K562 (cell line): Measurements from ENCODE around the gene LY6G6F. TPM values are rescaled to one million over a fixed set of nuclear protein-coding genes. Genes with fewer than 3 reads are reported as not detected.

ENCODE experiments used
- CCNT2 ChIP-seq: IDR thresholded peaks from 2 replicates; pipeline ENCODE4 v1.6.1; 2011; ENCODE audit warnings: borderline replicate concordance, low read depth, mild to moderate bottlenecking, moderate library complexity, mixed read lengths, low read length; ENCODE audit not compliant: insufficient read length; ENCODE audit errors: extremely low read depth
- CEBPG ChIP-seq, 3 experiments: fragments of 200-800 bp in 1 of 3; sonication (Bioruptor generic) in 1 of 3; sonication (generic) in 1 of 3; formaldehyde crosslinking in 1 of 3; IDR thresholded peaks in 2 of 3; conservative IDR thresholded peaks in 1 of 3; 2 replicates each; pipeline versions ENCODE4 v1.6.1 to v1.8.0; 2016 to 2022; ENCODE audit warnings: missing compliant biosample characterization in 2 of 3, missing genetic modification characterization in 2 of 3, mild to moderate bottlenecking in 1 of 3, missing genetic modification reagents in 1 of 3
- CHD1 ChIP-seq: fragments of 200-600 bp; sonication (generic); IDR thresholded peaks from one replicate; pipeline ENCODE4 v1.6.1; 2012; ENCODE audit warnings: mild to moderate bottlenecking, moderate library complexity, low read length, inconsistent platforms
- ESRRA ChIP-seq: fragments of 450-650 bp; IDR thresholded peaks from 2 replicates; pipeline ENCODE4 v1.6.1; 2014; ENCODE audit warnings: low read depth, mild to moderate bottlenecking, moderate library complexity, borderline replicate concordance
- FOXP1 ChIP-seq: sonication (generic); formaldehyde crosslinking; IDR thresholded peaks from 2 replicates; pipeline ENCODE4 v1.8.0; 2022; ENCODE audit warnings: mild to moderate bottlenecking, missing genetic modification reagents
- JUNB ChIP-seq: fragments of 450-650 bp; formaldehyde crosslinking; conservative IDR thresholded peaks from 2 replicates; pipeline ENCODE4 v1.4.0; 2020; ENCODE audit warnings: mild to moderate bottlenecking
- KDM2B ChIP-seq: fragments of 250-450 bp; sonication (Bioruptor Pico); IDR thresholded peaks from 2 replicates; pipeline ENCODE4 v1.8.0; 2021; ENCODE audit warnings: mild to moderate bottlenecking, moderate library complexity
- KDM5B ChIP-seq: fragments of 200-600 bp; sonication (generic); IDR thresholded peaks from 2 replicates; pipeline ENCODE4 v1.6.1; 2012; ENCODE audit warnings: low read depth, mild to moderate bottlenecking, moderate library complexity, low read length, control low read depth, inconsistent platforms; ENCODE audit not compliant: insufficient replicate concordance
- KHSRP ChIP-seq: fragments of 450-650 bp; IDR thresholded peaks from 2 replicates; pipeline ENCODE4 v1.6.1; 2017
- PTRF ChIP-seq: fragments of 450-650 bp; IDR thresholded peaks from 2 replicates; pipeline ENCODE4 v1.6.1; 2016; ENCODE audit warnings: mild to moderate bottlenecking, missing genetic modification characterization, missing compliant biosample characterization
- PURB ChIP-seq: sonication (generic); formaldehyde crosslinking; IDR thresholded peaks from 2 replicates; pipeline ENCODE4 v1.9.0; 2021; ENCODE audit warnings: low read depth, mild to moderate bottlenecking, missing genetic modification reagents
- PYGO2 ChIP-seq: fragments of 450-650 bp; IDR thresholded peaks from 2 replicates; pipeline ENCODE4 v1.6.1; 2016; ENCODE audit warnings: mild to moderate bottlenecking, missing genetic modification characterization, moderate library complexity, missing compliant biosample characterization
- RAD21 ChIP-seq, 2 experiments: fragments of 250-450 bp in 1 of 2; fragments of 450-650 bp in 1 of 2; sonication (Bioruptor Pico) in 1 of 2; formaldehyde crosslinking in 1 of 2; IDR thresholded peaks in 1 of 2; conservative IDR thresholded peaks in 1 of 2; 2 replicates each; pipeline versions ENCODE4 v1.4.0 to v1.8.0; 2020 to 2022; ENCODE audit warnings: mild to moderate bottlenecking in 2 of 2, moderate library complexity in 1 of 2
- RB1 ChIP-seq: fragments of 450-650 bp; IDR thresholded peaks from 2 replicates; pipeline ENCODE4 v1.6.1; 2017; ENCODE audit warnings: low read depth, mild to moderate bottlenecking
- RBM15 ChIP-seq: fragments of 200-400 bp; formaldehyde crosslinking; IDR thresholded peaks from 2 replicates; pipeline ENCODE4 v1.6.1; 2018; ENCODE audit warnings: mild to moderate bottlenecking, low read length, moderate library complexity; ENCODE audit not compliant: insufficient read depth
- SAP30 ChIP-seq: fragments of 200-600 bp; sonication (generic); IDR thresholded peaks from 2 replicates; pipeline ENCODE4 v1.6.1; 2012; ENCODE audit warnings: borderline replicate concordance, low read depth, mild to moderate bottlenecking, moderate library complexity, low read length, control low read depth, inconsistent platforms; ENCODE audit not compliant: insufficient read depth, poor library complexity, severe bottlenecking
- SMAD2 ChIP-seq: fragments of 150-350 bp; IDR thresholded peaks from 2 replicates; pipeline ENCODE4 v1.6.1; 2014; ENCODE audit warnings: low read depth, mild to moderate bottlenecking, low read length
- TEAD2 ChIP-seq: fragments of 450-650 bp; IDR thresholded peaks from 2 replicates; pipeline ENCODE4 v1.6.1; 2016; ENCODE audit warnings: missing genetic modification characterization, control low read depth, missing compliant biosample characterization
- YBX1 ChIP-seq: fragments of 450-650 bp; IDR thresholded peaks from 2 replicates; pipeline ENCODE4 v1.7.1; 2016; ENCODE audit warnings: mild to moderate bottlenecking
- ZBTB17 ChIP-seq: fragments of 450-650 bp; formaldehyde crosslinking; IDR thresholded peaks from 2 replicates; pipeline ENCODE4 v1.4.0; 2020; ENCODE audit warnings: mild to moderate bottlenecking
- ZNF780A ChIP-seq: fragments of 250-450 bp; sonication (Bioruptor Pico); IDR thresholded peaks from 2 replicates; pipeline ENCODE4 v1.5.0; 2021; ENCODE audit warnings: mild to moderate bottlenecking
- polyA plus RNA-seq, 8 experiments: library from polyadenylated mRNA; depleted of rRNA in 4 of 8; stranded (reverse) in 5 of 8; unstranded in 3 of 8; fragments of >200 nt; fragmentation: Nextera tagmentation in 2 of 8; fragmentation: Illumina TruSeq in 1 of 8; extraction: Ambion mirVana in 2 of 8; extraction: Trizol in 1 of 8; gene quantifications; 2 replicates each; pipeline versions ENCODE4 v1.2.1 to v1.2.3, GENCODE V29; 2011 to 2014; ENCODE audit warnings: inconsistent platforms in 1 of 8, missing spikeins in 1 of 8
- total RNA-seq, 7 experiments: library from RNA; depleted of rRNA in 6 of 7; stranded (reverse); fragments of >200 nt in 6 of 7; fragmentation: Illumina TruSeq in 2 of 7; extraction: Trizol in 2 of 7; gene quantifications; 2 replicates each; pipeline versions ENCODE4 v1.2.1 to v1.2.3, GENCODE V29; 2011 to 2021; ENCODE audit warnings: low replicate concordance in 1 of 7
- TF ChIP-seq, protein P1 (sequence below): fragments of 250-450 bp; sonication (Bioruptor Pico); IDR thresholded peaks from 2 replicates; pipeline ENCODE4 v1.8.0; 2021; ENCODE audit warnings: mild to moderate bottlenecking, moderate library complexity
- TF ChIP-seq, protein P2 (sequence below): fragments of 250-450 bp; sonication (Bioruptor Pico); IDR thresholded peaks from 2 replicates; pipeline ENCODE4 v1.8.0; 2021; ENCODE audit warnings: moderate library complexity, mild to moderate bottlenecking, inconsistent platforms
- TF ChIP-seq, protein P3 (sequence below): fragments of 250-450 bp; sonication (Bioruptor Pico); IDR thresholded peaks from 2 replicates; pipeline ENCODE4 v1.4.0; 2020
- TF ChIP-seq, protein P4 (sequence below): sonication (generic); formaldehyde crosslinking; IDR thresholded peaks from 2 replicates; pipeline ENCODE4 v1.8.1; 2023; ENCODE audit warnings: mild to moderate bottlenecking, missing genetic modification reagents

Gene LY6G6F
- total and polyA plus RNA-seq, 9 of the 15 experiments (the other 6 are each of a cell fraction or from before 2014, with no cell fraction given) = 0.14 to 0.50 (median 0.28) TPM; not detected in 2

DNA sequence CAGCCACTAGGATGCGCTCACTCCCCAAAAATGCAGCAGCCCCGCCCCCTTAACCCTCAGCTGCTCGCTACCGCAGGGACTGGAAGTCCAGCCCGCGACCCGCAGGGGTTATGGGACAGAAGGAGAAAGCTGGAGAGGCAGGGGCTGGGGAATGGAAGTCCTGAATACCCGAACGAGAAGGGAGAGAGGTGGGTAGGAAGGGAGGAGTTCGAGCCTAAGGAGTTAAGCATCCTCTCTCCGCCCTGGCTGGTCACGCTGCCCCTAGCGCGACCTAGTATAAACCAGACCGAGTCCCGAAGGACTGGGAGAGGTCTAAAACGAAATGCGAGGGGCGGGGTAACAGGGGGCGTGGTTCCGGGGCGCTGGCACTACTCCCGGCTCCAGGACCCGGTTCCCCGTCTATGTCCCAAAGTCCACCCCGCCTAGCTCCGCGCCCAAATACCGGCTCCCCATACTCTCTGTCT, 22.9 kb downstream of the LY6G6F start (continued):
- TF ChIP-seq FOXP1 (CRISPR knock-in tag) (0 out of 2 replicates have a peak, but pooled peaks have one; percentile 34), PYGO2 (tag) (0 out of 2 replicates have a peak, but pooled peaks have one; percentile 34), CEBPG (CRISPR knock-in tag; IDR thresholded peaks at IDR 0.05) (no peak), CEBPG (tag; conservative IDR thresholded peaks at IDR 0.05 in 1 of 2, IDR thresholded peaks at IDR 0.05 in 1 of 2) (no peak), ESRRA (no peak), KHSRP (no peak; the same call in 1 of the 2 replicates), SMAD2 (no peak), RB1 (no peak), KDM5B (peak; percentile 91), YBX1 (no peak), CHD1 (no peak), ZNF780A (CRISPR knock-in tag) (no peak), KDM2B (CRISPR knock-in tag) (no peak; the same call in 1 of the 2 replicates), PTRF (tag) (no peak), JUNB (CRISPR knock-in tag) (no peak), RBM15 (no peak), RAD21 (CRISPR knock-in tag; conservative IDR thresholded peaks at IDR 0.05 in 1 of 2, IDR thresholded peaks at IDR 0.05 in 1 of 2) (peak; percentile 99), TEAD2 (tag) (peak; percentile 80; the same call in 1 of the 2 replicates), ZBTB17 (CRISPR knock-in tag) (peak; percentile 93), SAP30 (peak; percentile 93), PURB (CRISPR knock-in tag) (no peak), CCNT2 (no peak)
- TF ChIP-seq, protein P1, sequence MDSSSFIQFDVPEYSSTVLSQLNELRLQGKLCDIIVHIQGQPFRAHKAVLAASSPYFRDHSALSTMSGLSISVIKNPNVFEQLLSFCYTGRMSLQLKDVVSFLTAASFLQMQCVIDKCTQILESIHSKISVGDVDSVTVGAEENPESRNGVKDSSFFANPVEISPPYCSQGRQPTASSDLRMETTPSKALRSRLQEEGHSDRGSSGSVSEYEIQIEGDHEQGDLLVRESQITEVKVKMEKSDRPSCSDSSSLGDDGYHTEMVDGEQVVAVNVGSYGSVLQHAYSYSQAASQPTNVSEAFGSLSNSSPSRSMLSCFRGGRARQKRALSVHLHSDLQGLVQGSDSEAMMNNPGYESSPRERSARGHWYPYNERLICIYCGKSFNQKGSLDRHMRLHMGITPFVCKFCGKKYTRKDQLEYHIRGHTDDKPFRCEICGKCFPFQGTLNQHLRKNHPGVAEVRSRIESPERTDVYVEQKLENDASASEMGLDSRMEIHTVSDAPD (CRISPR knock-in tag) = no peak
- TF ChIP-seq, protein P2, sequence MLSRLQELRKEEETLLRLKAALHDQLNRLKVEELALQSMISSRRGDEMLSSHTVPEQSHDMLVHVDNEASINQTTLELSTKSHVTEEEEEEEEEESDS (CRISPR knock-in tag) = no peak
- TF ChIP-seq, protein P3, sequence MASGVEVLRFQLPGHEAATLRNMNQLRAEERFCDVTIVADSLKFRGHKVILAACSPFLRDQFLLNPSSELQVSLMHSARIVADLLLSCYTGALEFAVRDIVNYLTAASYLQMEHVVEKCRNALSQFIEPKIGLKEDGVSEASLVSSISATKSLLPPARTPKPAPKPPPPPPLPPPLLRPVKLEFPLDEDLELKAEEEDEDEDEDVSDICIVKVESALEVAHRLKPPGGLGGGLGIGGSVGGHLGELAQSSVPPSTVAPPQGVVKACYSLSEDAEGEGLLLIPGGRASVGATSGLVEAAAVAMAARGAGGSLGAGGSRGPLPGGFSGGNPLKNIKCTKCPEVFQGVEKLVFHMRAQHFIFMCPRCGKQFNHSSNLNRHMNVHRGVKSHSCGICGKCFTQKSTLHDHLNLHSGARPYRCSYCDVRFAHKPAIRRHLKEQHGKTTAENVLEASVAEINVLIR (CRISPR knock-in tag) = no peak
- TF ChIP-seq, protein P4, sequence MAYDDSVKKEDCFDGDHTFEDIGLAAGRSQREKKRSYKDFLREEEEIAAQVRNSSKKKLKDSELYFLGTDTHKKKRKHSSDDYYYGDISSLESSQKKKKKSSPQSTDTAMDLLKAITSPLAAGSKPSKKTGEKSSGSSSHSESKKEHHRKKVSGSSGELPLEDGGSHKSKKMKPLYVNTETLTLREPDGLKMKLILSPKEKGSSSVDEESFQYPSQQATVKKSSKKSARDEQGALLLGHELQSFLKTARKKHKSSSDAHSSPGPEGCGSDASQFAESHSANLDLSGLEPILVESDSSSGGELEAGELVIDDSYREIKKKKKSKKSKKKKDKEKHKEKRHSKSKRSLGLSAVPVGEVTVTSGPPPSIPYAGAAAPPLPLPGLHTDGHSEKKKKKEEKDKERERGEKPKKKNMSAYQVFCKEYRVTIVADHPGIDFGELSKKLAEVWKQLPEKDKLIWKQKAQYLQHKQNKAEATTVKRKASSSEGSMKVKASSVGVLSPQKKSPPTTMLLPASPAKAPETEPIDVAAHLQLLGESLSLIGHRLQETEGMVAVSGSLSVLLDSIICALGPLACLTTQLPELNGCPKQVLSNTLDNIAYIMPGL = no peak
